ENCODE results near the gene CACNA2D4. TPM values are rescaled to one million over a fixed set of nuclear protein-coding genes. Genes with fewer than 3 reads are reported as not detected.

Gene CACNA2D4
- total and polyA plus RNA-seq, 4 donors: 0.82 to 2.8 (median 1.3) TPM

DNA sequence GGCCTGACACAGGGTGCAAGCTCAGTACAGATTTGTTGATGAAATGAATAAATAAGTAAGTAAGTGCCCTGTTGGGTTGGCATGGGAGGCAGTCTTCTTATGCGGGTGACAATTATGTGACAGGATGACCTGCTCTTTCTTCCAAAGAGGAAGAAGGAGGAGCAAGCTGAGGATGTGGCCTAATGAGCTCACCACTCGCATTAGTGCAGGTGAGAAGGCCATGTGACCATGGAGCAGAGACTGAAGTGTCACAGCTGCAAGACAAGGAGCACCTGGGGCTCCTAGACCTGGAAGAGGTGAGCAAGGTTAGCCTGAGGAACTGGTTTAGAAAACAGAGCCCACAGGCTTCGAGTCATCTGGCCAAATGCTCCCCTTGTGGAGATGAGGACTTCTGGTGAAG lies 63.2 kb downstream of the CACNA2D4 start:
- TF ChIP-seq GABPA (IDR thresholded peaks at IDR 0.05 in 1 of 2, conservative IDR thresholded peaks at IDR 0.05 in 1 of 2) (no peak), YY1 (IDR thresholded peaks at IDR 0.05) (no peak), RAD21 (IDR thresholded peaks at IDR 0.05) (no peak)
- TF ChIP-seq, protein P1, sequence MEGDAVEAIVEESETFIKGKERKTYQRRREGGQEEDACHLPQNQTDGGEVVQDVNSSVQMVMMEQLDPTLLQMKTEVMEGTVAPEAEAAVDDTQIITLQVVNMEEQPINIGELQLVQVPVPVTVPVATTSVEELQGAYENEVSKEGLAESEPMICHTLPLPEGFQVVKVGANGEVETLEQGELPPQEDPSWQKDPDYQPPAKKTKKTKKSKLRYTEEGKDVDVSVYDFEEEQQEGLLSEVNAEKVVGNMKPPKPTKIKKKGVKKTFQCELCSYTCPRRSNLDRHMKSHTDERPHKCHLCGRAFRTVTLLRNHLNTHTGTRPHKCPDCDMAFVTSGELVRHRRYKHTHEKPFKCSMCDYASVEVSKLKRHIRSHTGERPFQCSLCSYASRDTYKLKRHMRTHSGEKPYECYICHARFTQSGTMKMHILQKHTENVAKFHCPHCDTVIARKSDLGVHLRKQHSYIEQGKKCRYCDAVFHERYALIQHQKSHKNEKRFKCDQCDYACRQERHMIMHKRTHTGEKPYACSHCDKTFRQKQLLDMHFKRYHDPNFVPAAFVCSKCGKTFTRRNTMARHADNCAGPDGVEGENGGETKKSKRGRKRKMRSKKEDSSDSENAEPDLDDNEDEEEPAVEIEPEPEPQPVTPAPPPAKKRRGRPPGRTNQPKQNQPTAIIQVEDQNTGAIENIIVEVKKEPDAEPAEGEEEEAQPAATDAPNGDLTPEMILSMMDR (IDR thresholded peaks at IDR 0.05; ENCODE audit: low read depth, low read length, missing input control): no peak
- TF ChIP-seq, protein P2, sequence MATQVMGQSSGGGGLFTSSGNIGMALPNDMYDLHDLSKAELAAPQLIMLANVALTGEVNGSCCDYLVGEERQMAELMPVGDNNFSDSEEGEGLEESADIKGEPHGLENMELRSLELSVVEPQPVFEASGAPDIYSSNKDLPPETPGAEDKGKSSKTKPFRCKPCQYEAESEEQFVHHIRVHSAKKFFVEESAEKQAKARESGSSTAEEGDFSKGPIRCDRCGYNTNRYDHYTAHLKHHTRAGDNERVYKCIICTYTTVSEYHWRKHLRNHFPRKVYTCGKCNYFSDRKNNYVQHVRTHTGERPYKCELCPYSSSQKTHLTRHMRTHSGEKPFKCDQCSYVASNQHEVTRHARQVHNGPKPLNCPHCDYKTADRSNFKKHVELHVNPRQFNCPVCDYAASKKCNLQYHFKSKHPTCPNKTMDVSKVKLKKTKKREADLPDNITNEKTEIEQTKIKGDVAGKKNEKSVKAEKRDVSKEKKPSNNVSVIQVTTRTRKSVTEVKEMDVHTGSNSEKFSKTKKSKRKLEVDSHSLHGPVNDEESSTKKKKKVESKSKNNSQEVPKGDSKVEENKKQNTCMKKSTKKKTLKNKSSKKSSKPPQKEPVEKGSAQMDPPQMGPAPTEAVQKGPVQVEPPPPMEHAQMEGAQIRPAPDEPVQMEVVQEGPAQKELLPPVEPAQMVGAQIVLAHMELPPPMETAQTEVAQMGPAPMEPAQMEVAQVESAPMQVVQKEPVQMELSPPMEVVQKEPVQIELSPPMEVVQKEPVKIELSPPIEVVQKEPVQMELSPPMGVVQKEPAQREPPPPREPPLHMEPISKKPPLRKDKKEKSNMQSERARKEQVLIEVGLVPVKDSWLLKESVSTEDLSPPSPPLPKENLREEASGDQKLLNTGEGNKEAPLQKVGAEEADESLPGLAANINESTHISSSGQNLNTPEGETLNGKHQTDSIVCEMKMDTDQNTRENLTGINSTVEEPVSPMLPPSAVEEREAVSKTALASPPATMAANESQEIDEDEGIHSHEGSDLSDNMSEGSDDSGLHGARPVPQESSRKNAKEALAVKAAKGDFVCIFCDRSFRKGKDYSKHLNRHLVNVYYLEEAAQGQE (IDR thresholded peaks at IDR 0.05): no peak
- Histone ChIP-seq H3K36me3 (ENCODE audit: control insufficient read depth in 4 of 4, insufficient read depth in 3 of 4, low read depth in 1 of 4, low read length in 3 of 4) (no peaks in the 10 kb centered on the region), H3K9ac (ENCODE audit: low read depth in 1 of 2, low read length in 2 of 2) (no peak overlapping the region), H3K4me1 (ENCODE audit: control insufficient read depth in 4 of 4, insufficient read depth in 4 of 4, low read length in 3 of 4) (no peaks in the 10 kb centered on the region), H3K4me3 (ENCODE audit: low read depth in 1 of 3, low read length in 3 of 3) (no peak overlapping the region), H3K9me3 (ENCODE audit: control insufficient read depth in 4 of 4, low read length in 3 of 4) (peaks cover 0 to 5% (median 0%) of the 10 kb centered on the region in 4 donors), H3K27me3 (ENCODE audit: control insufficient read depth in 4 of 4, insufficient read depth in 4 of 4, low read length in 3 of 4) (peaks cover 0 to 4% (median 0%) of the 10 kb centered on the region in 4 donors), H3K27ac (ENCODE audit: low read depth in 1 of 2, low read length in 2 of 2) (no peak overlapping the region)
- no peak for DNase-seq (ENCODE audit: low spot score)
- 76% methylated on average over 3 of the region's 3 CpGs for WGBS

DNA sequence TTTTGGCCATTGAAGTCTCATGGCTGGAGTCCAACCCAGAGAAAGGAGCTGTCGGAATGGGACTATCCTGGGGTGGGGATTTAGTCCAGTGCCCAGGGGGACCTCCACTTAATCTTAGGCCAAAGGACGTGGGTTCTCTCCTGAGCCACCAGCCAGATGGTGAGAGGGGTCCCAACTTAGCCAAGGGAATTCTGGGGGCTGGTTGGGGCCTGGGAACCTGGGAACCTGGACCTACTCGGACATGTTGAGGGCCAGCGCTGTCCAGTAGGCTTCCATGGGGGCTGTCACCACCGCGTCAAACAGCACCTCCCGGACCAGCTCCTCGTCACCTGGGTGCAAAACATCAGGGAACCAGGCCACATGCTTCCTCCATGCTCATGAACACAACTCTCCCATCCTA lies 64.7 kb downstream of the CACNA2D4 start:
- Histone ChIP-seq H3K9me3 (ENCODE audit: control insufficient read depth in 4 of 4, low read length in 3 of 4) (peaks cover 0 to 5% (median 0%) of the 10 kb centered on the region in 4 donors), H3K36me3 (ENCODE audit: control insufficient read depth in 4 of 4, insufficient read depth in 3 of 4, low read depth in 1 of 4, low read length in 3 of 4) (no peaks in the 10 kb centered on the region), H3K4me3 (ENCODE audit: low read depth in 1 of 3, low read length in 3 of 3) (no peak overlapping the region), H3K9ac (ENCODE audit: low read depth in 1 of 2, low read length in 2 of 2) (no peak overlapping the region), H3K27ac (ENCODE audit: low read depth in 1 of 2, low read length in 2 of 2) (no peak overlapping the region), H3K27me3 (ENCODE audit: control insufficient read depth in 4 of 4, insufficient read depth in 4 of 4, low read length in 3 of 4) (no peaks in the 10 kb centered on the region), H3K4me1 (ENCODE audit: control insufficient read depth in 4 of 4, insufficient read depth in 4 of 4, low read length in 3 of 4) (no peaks in the 10 kb centered on the region)
- DNase-seq (ENCODE audit: low spot score): no peak
- no peak for TF ChIP-seq FOXA2 (IDR thresholded peaks at IDR 0.05)
- TF ChIP-seq, protein P3, sequence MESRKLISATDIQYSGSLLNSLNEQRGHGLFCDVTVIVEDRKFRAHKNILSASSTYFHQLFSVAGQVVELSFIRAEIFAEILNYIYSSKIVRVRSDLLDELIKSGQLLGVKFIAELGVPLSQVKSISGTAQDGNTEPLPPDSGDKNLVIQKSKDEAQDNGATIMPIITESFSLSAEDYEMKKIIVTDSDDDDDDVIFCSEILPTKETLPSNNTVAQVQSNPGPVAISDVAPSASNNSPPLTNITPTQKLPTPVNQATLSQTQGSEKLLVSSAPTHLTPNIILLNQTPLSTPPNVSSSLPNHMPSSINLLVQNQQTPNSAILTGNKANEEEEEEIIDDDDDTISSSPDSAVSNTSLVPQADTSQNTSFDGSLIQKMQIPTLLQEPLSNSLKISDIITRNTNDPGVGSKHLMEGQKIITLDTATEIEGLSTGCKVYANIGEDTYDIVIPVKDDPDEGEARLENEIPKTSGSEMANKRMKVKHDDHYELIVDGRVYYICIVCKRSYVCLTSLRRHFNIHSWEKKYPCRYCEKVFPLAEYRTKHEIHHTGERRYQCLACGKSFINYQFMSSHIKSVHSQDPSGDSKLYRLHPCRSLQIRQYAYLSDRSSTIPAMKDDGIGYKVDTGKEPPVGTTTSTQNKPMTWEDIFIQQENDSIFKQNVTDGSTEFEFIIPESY (IDR thresholded peaks at IDR 0.05): no peak
- TF ChIP-seq NR2F2 (IDR thresholded peaks at IDR 0.05): no peak
- TF ChIP-seq, protein P2 (IDR thresholded peaks at IDR 0.05): no peak
- TF ChIP-seq, protein P4, sequence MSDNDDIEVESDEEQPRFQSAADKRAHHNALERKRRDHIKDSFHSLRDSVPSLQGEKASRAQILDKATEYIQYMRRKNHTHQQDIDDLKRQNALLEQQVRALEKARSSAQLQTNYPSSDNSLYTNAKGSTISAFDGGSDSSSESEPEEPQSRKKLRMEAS (IDR thresholded peaks at IDR 0.05): no peak
- TF ChIP-seq JUND (IDR thresholded peaks at IDR 0.05): no peak
- TF ChIP-seq GABPA (IDR thresholded peaks at IDR 0.05 in 1 of 2, conservative IDR thresholded peaks at IDR 0.05 in 1 of 2): no peak
- TF ChIP-seq, protein P1 (IDR thresholded peaks at IDR 0.05; ENCODE audit: low read depth, low read length, missing input control): no peak
- no peak for TF ChIP-seq RXRA (IDR thresholded peaks at IDR 0.05)
- TF ChIP-seq YY1 (IDR thresholded peaks at IDR 0.05): no peak
- TF ChIP-seq RAD21 (IDR thresholded peaks at IDR 0.05): no peak
- TF ChIP-seq, protein P5, sequence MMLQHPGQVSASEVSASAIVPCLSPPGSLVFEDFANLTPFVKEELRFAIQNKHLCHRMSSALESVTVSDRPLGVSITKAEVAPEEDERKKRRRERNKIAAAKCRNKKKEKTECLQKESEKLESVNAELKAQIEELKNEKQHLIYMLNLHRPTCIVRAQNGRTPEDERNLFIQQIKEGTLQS (IDR thresholded peaks at IDR 0.05): no peak
- TF ChIP-seq EGR1 (IDR thresholded peaks at IDR 0.05; ENCODE audit: low read depth in 2 of 2): no peak
- no peak for TF ChIP-seq HNF4A (conservative IDR thresholded peaks at IDR 0.05)
- no peak for TF ChIP-seq HNF4G (IDR thresholded peaks at IDR 0.05)
- WGBS: 93% methylated on average over 8 of the region's 8 CpGs
